Stimulated activated CD8-positive, alpha-beta memory T cell treated with anti-CD3 and anti-CD28 coated beads, Interleukin-7, amount 100 ng/mL, for 48 hours (primary cell): ENCODE measurements around the gene CHGA.

ENCODE experiments used
- DNase-seq, 2 donors: peaks; one replicate each; pipeline ENCODE4 v3.0.0-alpha.2; 2020; ENCODE audit warnings: low read depth in 1 of 2; ENCODE audit errors: extremely low read depth in 1 of 2

Gene CHGA

DNA sequence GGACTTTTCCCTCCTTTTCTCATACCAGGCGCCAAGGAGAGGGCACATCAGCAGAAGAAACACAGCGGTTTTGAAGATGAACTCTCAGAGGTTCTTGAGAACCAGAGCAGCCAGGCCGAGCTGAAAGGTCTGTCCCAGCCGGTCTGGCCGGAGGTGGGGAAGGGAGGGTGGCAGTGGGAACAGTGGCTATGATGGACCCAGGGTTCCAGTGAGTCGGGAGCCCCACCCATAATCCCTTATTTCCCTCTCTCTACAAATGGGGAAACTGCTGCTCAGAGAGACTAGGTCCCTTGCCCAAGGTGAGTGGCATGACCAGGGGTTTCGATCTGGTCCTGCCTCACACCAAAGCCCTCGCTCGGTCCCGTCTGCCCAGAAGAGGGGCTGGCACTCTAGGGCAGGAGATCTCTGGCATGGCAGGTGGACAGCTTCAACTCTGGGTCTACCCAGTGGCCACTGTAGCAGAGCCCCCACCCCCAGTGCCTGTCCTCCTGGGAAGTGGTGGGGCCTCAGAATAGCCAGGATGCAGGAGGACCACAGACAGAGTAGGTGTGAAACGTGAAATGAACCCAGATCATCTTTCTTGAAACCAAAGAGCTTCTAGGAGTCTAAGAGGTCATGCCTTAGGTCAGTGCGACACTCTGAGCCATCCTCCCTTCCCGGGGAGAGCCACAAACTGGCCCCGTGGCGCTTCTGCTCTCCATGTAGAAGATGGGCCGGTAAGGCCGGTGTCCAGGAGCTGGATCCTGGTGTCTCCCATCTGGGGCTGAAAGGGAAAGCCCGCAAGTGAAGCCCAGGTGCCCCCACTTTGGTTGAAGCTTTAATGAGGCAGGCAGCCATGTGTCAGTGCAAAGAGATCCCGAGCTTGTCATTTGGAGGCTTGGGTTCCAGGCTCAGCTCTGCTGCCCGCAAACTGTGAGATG lies 7.0 kb downstream of the CHGA start:
- no peak for DNase-seq

- DNase-seq = no peak
Measured at GRCh38 chr14:92930737-92931602, 8.0 kb downstream of the CHGA start.

DNA sequence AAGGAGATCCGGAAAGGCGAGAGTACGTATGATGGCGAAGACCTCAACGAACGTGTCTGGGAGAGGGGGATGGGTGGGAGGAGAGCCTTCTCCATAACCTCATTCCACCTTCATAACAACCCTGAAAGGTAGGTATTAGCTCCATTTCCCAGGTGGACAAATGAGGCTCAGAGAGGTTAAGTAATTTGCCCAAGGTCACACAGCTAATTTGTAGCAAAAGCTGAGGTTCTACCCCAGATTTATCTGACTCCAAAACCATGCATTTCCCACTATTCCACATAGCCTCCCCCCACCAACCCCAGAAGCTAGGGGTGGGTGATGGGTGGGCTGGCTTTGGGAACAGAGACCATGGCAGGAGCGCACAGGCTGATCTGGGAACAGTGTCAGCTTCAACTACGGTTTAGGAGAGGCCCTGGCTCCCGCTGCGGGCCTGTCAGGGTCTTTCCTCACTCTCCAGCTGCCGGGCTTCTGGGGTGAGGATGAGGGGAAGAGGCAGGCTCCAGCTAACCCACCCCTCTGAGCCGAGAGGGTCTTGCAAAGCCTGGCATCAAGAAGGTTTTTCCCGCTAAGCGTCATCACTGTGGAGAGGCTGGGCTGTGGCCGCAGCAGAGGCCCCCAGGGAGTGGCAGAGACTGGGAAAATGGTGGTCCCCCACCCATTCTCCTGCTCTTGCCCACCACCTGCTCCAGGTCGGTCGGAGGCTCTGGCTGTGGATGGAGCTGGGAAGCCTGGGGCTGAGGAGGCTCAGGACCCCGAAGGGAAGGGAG lies 8.9 kb downstream of the CHGA start:
- no peak for DNase-seq

GRCh38 chr14:92932448-92933395 lies 9.8 kb downstream of the CHGA start:
- no peak for DNase-seq

DNA sequence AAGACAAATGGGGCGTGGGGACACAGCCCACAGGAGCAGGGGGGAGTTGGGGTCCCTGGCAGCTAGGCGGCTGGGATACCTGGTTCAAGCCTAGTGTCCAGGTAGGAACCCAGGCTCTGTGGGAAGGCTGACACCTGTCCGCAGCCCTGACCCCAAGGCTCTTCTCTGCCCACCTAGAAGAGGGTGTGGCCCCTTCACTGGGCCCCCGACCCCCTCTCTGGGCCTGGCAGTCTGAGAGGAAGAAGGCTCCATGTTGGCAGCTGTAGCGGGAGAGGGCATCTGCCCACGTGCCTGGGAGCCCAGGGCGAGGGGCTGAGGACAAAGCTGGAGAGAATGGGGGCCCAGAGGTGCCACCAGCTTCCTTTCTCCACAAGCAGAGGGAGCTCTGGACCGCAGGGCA lies 10.5 kb downstream of the CHGA start:
- no peak for DNase-seq

DNA sequence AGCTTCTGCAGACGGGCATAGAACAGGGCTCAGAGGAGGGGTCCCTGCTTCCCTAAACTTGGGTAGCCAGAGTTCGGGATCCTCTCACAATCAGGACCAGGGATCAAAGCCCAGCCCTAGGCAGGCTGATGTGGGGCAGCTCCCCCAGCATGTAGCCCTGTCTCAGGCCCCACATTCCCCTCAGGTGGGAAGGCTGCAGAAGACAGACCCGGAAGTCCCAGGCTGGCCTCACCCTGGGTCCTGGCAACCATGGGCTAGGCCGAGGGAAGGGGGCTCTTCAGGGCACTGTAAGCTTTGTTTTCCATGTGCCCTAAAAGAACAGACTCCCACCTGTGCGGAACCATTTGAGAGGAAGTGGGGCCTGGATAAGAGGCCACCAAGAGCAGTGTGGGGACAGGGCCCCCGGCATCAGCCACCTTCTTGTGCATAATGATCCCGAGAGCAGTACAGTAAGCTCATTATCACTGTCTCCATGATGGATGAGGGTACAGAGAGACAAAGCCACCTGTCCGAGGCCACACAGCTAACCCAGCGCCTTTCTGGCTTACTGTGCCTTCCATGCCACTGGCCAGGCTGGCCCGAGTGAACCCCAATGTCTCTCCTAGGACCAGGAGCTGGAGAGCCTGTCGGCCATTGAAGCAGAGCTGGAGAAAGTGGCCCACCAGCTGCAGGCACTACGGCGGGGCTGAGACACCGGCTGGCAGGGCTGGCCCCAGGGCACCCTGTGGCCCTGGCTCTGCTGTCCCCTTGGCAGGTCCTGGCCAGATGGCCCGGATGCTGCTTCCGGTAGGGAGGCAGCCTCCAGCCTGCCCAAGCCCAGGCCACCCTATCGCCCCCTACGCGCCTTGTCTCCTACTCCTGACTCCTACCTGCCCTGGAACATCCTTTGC lies 11.5 kb downstream of the CHGA start:
- no peak for DNase-seq

GRCh38 chr14:92935446-92935845 lies 12.5 kb downstream of the CHGA start:
- DNase-seq = no peak

GRCh38 chr14:92936085-92936484 lies 13.1 kb downstream of the CHGA start:
- DNase-seq = no peak

DNA sequence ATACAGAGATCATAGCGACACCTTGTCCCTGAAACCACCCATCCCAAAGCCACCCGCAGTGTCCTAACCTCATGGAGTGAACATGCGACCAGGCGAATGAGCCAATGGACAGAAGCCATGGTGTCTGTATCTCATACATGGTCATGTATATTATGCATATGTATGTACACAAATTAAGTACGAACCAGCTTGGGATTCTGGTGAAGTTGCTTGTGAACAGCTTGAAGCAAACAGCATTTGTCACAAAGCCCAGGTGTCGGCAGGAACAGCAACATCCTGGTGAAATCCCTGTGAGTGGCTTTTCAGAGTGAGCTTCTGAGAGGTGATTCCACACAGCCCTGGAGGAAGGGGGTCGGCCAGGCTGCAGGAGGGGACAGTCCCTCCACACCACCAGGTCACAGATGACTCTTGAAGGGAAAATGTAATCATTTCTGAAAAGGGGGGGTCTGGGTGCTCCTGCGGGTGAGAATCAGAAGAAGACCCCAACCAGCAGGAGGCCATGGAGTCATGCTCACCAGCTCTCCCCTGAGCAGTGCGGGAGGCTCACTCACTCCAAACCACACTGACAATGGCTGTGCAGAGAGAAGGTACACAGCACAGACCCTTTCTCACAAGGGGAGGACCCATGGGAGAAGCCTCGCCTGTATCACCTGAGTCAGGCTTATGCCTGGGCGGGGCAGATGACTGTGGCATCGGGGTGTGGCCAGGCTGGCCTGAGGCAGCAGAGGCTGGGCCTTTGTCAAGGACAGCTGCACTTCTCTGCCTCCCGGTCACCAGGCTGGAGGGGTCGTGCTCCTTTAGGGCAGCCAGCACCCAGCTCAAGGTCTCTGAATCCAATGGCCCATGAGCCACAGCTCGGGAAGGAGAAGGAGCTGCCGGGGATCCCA lies 14.3 kb downstream of the CHGA start:
- no peak for DNase-seq

DNA sequence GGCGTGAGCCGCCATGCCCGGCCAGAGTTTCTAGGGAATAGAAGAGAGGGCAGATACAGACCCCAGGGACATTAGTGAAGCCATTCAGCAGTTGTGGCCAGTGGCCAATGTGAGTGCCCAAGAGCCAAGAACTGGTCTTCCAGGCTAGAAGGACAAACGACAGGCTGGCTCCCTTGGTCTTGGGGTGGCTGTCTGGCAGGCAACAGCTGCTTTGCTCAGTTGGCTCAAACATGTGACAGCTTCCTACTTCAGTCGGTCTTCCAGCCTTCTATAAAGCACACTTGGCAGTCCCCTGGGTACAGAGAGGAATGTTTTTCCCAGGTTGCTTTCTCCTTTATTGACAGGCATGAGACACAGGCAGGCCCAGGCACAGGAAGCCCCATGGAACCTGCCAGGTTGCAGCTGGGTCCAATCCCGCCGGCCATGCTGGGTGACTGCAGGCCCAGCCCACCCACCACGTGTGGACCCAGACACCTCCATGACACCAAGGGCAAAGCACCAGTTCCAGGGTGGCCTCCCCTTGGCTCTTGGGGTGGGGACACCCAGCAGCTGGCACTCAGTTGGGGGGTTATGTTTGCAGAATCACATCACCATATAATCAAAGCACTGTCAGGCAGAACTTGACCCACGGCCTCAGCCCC lies 15.4 kb downstream of the CHGA start:
- no peak for DNase-seq

- no peak for DNase-seq
Measured at GRCh38 chr14:92938890-92939671, 16.1 kb downstream of the CHGA start.

DNA sequence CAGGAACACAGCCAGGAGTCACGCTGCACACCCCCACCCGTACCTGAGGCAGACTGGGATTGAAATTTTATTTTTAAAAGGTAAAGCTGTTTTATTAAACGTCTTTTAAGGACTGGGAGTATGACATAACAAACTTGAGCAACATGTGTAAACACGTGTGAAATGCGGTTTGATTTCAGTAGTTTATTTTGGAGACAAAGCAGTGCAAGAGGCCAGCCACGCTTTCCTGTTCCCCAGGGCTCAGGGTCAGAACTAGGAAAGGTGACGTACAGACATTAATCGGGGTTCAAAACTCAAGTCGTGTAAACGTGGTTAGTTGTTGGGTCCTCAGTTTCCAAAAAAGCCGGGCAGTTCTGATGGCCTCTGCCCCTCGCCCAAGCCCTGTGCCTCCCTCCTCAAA lies 16.7 kb downstream of the CHGA start:
- no peak for DNase-seq

GRCh38 chr14:92940543-92940942 lies 17.6 kb downstream of the CHGA start:
- DNase-seq = no peak

GRCh38 chr14:92941531-92941930 lies 18.6 kb downstream of the CHGA start:
- DNase-seq = no peak

DNA sequence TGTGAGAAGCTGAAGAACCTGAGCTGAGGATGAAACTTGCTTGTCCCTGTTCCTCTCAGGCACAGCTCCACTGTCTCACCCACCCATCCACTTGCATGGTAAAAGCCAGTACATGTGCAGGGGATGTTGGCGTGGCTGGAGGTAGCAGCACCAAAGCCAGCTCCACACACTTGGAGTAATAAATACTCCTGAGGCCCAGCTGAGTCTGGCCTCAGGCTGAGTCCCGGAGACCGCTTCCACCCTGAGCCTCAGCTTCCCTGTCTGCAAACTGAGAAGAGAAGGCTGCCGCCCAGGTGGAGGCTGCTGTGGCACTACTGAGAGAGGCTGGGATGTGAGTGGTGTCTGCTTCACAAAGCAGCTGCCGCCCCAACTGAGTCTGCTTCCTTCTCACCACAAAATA lies 19.2 kb downstream of the CHGA start:
- DNase-seq = no peak

DNA sequence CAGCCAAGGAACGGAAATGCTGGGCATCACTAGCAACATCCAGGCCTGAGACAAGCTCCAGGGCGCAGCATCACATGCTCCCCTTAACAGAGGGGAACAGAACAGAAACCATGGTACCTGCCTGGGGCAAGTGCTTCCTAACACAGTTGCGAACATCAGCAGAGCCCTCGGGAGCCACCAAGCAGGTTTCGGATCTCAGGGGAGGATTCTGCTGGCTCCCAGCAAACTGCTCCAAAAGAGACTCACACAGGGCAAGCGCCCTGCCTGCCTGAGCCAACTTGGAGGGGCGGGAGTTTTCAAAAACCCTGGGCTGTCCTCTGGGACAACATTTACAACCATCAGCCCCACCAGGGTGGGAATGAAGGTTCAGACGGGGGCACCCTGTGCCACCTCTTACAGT lies 19.6 kb downstream of the CHGA start:
- no peak for DNase-seq
